ENCODE measurements around the gene CFAP52. TPM values are rescaled to one million over a fixed set of nuclear protein-coding genes. Genes with fewer than 3 reads are reported as not detected.
"Not testable (repeated sequence)": the region's sequence is repeated elsewhere in the genome, so short reads cannot be mapped to it uniquely, and the experiment has no call there.

CFAP52 gene
- total and polyA plus RNA-seq, 10 donors: not detected

GRCh38 chr17:9636501-9636900, 60.1 kb downstream of the CFAP52 start:
- no peaks in the 10 kb centered on the region for H3K36me3 ChIP-seq
- no peaks in the 10 kb centered on the region for H3K4me1 ChIP-seq
- H3K27me3 ChIP-seq (replicated peaks in 1 of 7): peaks cover 0 to 60% (median 0%) of the 10 kb centered on the region in 7 donors
- WGBS, 5 donors: 86 to 92% (median 88%) methylated on average over 12 of the region's 12 CpGs
- no peak overlapping the region for H3K27ac ChIP-seq
- intact Hi-C loops (cut with DNase I; ENCODE audit: low total_unique reads): no loop called here
- TF ChIP-seq POLR2AphosphoS5 (IDR thresholded peaks at IDR 0.05) (no peak), POLR2A (IDR thresholded peaks at IDR 0.05) (no peak)
- TF ChIP-seq, protein P1, sequence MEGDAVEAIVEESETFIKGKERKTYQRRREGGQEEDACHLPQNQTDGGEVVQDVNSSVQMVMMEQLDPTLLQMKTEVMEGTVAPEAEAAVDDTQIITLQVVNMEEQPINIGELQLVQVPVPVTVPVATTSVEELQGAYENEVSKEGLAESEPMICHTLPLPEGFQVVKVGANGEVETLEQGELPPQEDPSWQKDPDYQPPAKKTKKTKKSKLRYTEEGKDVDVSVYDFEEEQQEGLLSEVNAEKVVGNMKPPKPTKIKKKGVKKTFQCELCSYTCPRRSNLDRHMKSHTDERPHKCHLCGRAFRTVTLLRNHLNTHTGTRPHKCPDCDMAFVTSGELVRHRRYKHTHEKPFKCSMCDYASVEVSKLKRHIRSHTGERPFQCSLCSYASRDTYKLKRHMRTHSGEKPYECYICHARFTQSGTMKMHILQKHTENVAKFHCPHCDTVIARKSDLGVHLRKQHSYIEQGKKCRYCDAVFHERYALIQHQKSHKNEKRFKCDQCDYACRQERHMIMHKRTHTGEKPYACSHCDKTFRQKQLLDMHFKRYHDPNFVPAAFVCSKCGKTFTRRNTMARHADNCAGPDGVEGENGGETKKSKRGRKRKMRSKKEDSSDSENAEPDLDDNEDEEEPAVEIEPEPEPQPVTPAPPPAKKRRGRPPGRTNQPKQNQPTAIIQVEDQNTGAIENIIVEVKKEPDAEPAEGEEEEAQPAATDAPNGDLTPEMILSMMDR (IDR thresholded peaks at IDR 0.05 in 8 of 11, conservative IDR thresholded peaks at IDR 0.05 in 3 of 11): no peak
- H3K9me3 ChIP-seq: peaks cover 0 to 4% (median 0%) of the 10 kb centered on the region in 8 donors
- no peak overlapping the region for H3K4me3 ChIP-seq
- no peak for DNase-seq

DNA sequence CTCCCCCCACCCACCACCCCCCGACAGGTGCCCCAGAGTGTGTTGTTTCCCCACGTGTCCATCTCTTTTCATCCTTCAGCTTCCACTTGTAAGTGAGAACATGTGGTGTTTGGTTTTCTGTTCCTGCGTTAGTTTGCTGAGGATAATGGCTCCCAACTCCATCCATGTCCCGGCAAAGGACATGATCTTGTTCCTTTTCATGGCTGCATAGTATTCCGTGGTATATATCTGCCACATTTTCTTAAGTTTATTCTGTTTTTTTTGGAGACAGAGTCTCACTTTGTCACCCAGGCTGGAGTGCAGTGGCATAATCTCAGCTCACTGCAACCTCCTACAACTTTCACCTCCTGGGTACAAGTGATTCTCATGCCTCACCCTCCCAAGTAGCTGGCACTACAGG, 63.9 kb downstream of the CFAP52 start:
- Histone ChIP-seq H3K4me1 (peaks cover 0 to 14% (median 10%) of the 10 kb centered on the region in 6 donors), H3K27me3 (replicated peaks in 1 of 7) (peaks cover 0 to 84% (median 8%) of the 10 kb centered on the region in 7 donors)
- intact Hi-C loops (cut with DNase I; ENCODE audit: low total_unique reads); DNase-seq; H3K9me3 ChIP-seq; H3K4me3 ChIP-seq; H3K36me3 ChIP-seq; H3K27ac ChIP-seq: not testable (repeated sequence)
- 91 to 95% (median 95%) methylated on average over 5 of the region's 5 CpGs for WGBS, 5 donors

DNA sequence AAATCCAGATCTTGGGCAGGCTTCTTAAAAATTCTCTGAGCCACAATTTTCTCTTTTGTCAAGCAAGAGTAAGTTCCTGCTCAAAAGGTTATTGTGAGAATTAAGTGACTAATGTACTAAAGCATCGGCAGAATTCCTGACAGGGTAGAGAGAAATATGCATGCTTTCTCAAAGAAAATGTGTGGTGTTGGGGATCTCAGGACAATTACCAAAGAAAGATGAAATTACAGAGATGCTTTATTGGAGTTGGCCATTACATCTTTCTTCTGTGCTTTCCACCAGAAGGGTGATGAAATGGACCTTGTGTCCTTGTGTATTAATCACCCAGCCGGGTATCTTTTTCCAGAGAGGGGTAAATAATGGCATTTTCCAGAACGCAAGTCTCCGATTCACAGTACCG, 67.2 kb downstream of the CFAP52 start:
- Histone ChIP-seq H3K36me3 (no peaks in the 10 kb centered on the region), H3K4me1 (peaks cover 5 to 27% (median 22%) of the 10 kb centered on the region in 6 donors), H3K27me3 (replicated peaks in 1 of 7) (peaks cover 0 to 89% (median 30%) of the 10 kb centered on the region in 7 donors), H3K27ac (no peak overlapping the region), H3K4me3 (no peak overlapping the region), H3K9me3 (peaks cover 0 to 4% (median 0%) of the 10 kb centered on the region in 8 donors)
- TF ChIP-seq POLR2A (IDR thresholded peaks at IDR 0.05): no peak
- TF ChIP-seq POLR2AphosphoS5 (IDR thresholded peaks at IDR 0.05): no peak
- TF ChIP-seq, protein P1 (IDR thresholded peaks at IDR 0.05 in 8 of 11, conservative IDR thresholded peaks at IDR 0.05 in 3 of 11): no peak
- DNase-seq: no peak
- WGBS, 5 donors: 93 to 96% (median 95%) methylated on average over 5 of the region's 5 CpGs
- intact Hi-C loops (cut with DNase I; ENCODE audit: low total_unique reads): no loop called here

DNA sequence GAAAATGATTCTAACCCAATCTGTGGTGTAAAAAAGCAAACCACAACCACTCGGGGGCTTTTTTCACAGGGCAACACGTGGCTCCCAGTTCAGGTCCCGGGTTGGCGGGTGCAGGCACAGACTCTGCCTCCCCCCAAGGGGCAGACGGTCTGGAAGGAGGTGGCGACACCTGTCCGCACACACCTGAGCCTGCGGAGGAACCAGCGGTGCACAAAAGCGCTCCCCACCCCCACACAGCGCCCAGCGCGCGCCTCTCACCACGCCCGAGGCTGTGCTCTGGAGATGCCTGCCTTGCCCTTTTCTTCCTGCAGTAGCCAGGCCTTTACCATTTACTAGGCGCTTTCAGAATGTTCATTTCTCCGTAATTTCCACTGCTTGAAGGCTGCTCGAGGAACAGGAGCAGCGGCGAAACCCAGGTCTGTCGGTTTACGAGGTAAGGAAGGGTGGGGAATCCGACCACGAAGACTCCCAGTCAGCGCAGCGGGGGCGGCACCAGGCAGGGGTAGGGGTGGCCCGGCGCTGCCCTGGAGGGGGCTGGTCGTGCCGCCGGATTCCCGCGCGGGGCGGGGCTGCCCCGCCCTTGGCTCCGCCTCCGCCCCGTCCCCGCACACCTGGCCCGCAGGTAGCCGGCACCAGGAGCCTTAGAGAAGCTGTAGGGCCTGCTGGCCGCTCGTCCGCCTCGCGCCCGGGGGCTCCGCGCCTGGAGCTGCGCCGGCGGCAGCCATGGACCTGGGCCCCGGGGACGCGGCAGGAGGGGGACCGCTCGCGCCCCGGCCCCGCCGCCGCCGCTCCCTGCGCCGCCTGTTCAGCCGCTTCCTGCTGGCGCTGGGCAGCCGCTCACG, 68.7 kb downstream of the CFAP52 start, which contains the start of gene USP43:
USP43 (plus strand) TSS at position 608 of the 842 bp plus-strand sequence; CDS start at position 724, 116 bp downstream.
- no peak for DNase-seq
- Histone ChIP-seq H3K27ac (peak within 1 kb of the TSS in 2 of 8 donors; percentile 14 to 21), H3K27me3 (replicated peaks in 1 of 7) (peaks cover 0 to 85% (median 32%) of the 10 kb centered on the region in 7 donors), H3K4me3 (peak within 1 kb of the TSS; percentile 39 to 77 (median 54)), H3K9me3 (peaks cover 0 to 4% (median 0%) of the 10 kb centered on the region in 8 donors), H3K36me3 (no peaks in the 10 kb centered on the region), H3K4me1 (peaks cover 5 to 27% (median 22%) of the 10 kb centered on the region in 6 donors)
- WGBS, 5 donors: 0 to 1% (median 1%) methylated on average over 18 to 72 of the region's 72 CpGs
- intact Hi-C loops (cut with DNase I; ENCODE audit: low total_unique reads): no loop called here
- TF ChIP-seq, protein P1 (IDR thresholded peaks at IDR 0.05 in 8 of 11, conservative IDR thresholded peaks at IDR 0.05 in 3 of 11): no peak
- no peak for TF ChIP-seq POLR2AphosphoS5 (IDR thresholded peaks at IDR 0.05)
- no peak for TF ChIP-seq POLR2A (IDR thresholded peaks at IDR 0.05)

All from spleen (tissue), 11 donors.